Esophagus (tissue), 2 donors: ENCODE results near the gene DCHS2. TPM values are rescaled to one million over a fixed set of nuclear protein-coding genes. Genes with fewer than 3 reads are reported as not detected.

ENCODE experiments used
- H3K27ac ChIP-seq, 2 donors: one replicate each; pipeline ENCODE4 v1.5.1; 2013; ENCODE audit warnings: low read depth in 2 of 2, mild to moderate bottlenecking in 2 of 2, inconsistent platforms in 1 of 2, low read length in 1 of 2, moderate library complexity in 1 of 2
- H3K27me3 ChIP-seq, 2 donors: one replicate each; pipeline ENCODE4 v1.6.1; 2013; ENCODE audit warnings: low read length in 2 of 2, control low read depth in 1 of 2, mild to moderate bottlenecking in 1 of 2; ENCODE audit not compliant: insufficient read depth in 2 of 2, control insufficient read depth in 1 of 2
- H3K36me3 ChIP-seq, 2 donors: one replicate each; pipeline ENCODE4 v1.6.1; 2013; ENCODE audit warnings: low read length in 1 of 2; ENCODE audit not compliant: control insufficient read depth in 2 of 2, insufficient read depth in 2 of 2
- H3K4me1 ChIP-seq, 2 donors: one replicate each; pipeline ENCODE4 v1.6.1; 2013; ENCODE audit warnings: low read length in 1 of 2; ENCODE audit not compliant: control insufficient read depth in 2 of 2, insufficient read depth in 2 of 2
- H3K4me3 ChIP-seq, 2 donors: one replicate each; pipeline ENCODE4 v1.5.1; 2013; ENCODE audit warnings: low read length in 2 of 2, mild to moderate bottlenecking in 2 of 2, low read depth in 1 of 2, moderate library complexity in 1 of 2
- H3K9me3 ChIP-seq, 2 donors: one replicate each; pipeline ENCODE4 v1.6.1; 2013; ENCODE audit warnings: mild to moderate bottlenecking in 2 of 2, low read depth in 1 of 2, low read length in 1 of 2, moderate library complexity in 1 of 2; ENCODE audit not compliant: control insufficient read depth in 2 of 2, insufficient read depth in 1 of 2
- WGBS, 2 donors: extraction: QIAGEN DNeasy Blood & Tissue Kit; methylation state at CpG; one replicate each; pipeline ENCODE4 v1.1.7; 2013; 5-methylcytosine and 5-hydroxymethylcytosine counted together
- polyA plus RNA-seq, 2 donors: library from polyadenylated mRNA; stranded (reverse); fragments of 200-250 nt; gene quantifications; one replicate each; pipeline ENCODE4 v1.2.3, GENCODE V29; 2013
- donor health status: healthy with polysubstance abuse.
- donor health status: Bipolar disorder and iron deficiency.

Gene DCHS2
- polyA plus RNA-seq, 2 donors, result 0.02 TPM

DNA sequence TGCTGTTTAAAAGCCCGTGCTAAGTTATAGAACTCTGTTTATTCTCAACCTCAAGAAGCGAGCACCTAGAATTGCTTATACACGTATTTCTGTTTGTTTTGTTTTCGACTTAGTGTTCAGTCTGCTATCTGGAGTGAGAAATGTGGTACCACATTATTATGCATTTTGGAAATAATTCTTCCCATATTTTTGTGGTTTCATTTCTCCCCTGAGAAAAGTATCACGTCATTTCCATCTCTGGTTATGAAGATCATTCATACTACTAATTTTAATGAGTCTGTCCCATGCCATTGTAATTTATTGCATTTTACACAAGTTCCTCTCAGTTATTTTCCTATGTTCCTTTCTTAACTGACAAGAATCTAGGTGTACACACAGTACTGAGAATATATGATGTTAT, 186.0 kb downstream of the DCHS2 start:
- WGBS, 2 donors, result 75 to 76% methylated on average over 5 of the region's 5 CpGs
- no peak overlapping the region for H3K4me3 ChIP-seq

DNA sequence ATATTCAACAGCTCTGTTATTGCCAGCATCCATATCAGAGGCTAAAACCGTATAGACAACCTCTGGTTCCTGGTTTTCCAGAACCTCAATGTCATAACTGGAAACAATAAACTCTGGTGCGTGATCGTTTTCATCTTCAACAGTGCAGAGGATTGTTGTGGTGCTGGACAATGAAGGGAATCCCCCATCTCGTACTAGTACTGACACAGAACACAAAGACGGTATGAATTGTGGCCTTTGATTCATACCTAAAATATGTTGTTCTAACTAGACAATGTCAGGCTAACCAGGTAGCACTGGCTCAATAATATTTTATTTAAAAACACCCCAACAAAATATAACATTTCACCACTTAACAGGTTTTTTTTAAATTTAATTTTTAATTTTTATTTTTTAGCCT, 186.9 kb downstream of the DCHS2 start:
- no peak overlapping the region for H3K27ac ChIP-seq
- no peaks in the 10 kb centered on the region for H3K36me3 ChIP-seq
- no peaks in the 10 kb centered on the region for H3K27me3 ChIP-seq
- no peaks in the 10 kb centered on the region for H3K4me1 ChIP-seq
- WGBS, 2 donors, result 74 to 82% methylated on average over 5 of the region's 5 CpGs
- no peaks in the 10 kb centered on the region for H3K9me3 ChIP-seq
- H3K4me3 ChIP-seq, result no peak overlapping the region

More for the DNA sequence above, 186.0 kb downstream of the DCHS2 start:
- Histone ChIP-seq H3K27me3 (no peaks in the 10 kb centered on the region), H3K4me1 (no peaks in the 10 kb centered on the region), H3K27ac (no peak overlapping the region), H3K36me3 (no peaks in the 10 kb centered on the region), H3K9me3 (no peaks in the 10 kb centered on the region)

DNA sequence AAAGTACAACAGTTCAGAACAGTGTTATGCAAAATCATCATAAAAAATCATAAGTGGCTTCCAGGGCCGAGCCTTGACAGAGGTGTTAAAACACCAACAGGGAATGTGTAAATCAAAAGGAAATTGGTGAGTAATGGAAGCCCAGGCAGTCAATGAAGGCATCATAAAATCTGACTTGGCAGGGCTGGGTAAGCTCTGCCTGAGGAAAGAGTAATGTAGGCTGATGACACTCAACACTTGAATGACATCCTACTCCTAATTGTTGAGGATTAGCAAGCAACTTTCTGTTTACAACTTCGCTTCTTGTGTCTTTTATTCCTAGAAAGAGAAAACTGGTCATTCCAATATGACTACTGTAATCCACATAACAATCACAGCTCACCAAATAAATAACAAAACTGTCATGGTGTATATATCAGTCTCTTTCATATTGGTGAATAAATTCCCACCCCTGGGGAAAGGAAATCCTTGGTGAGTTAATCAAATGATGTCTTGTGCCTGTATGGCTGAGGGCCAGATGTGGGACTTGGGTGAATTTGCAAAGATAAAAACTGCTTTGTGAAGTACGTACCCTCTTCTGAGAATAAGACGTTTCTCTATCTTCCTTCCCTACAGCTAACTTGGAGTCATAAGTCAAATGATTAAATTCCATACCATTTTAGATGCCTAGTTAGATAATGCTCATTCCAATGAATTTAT, 196.8 kb downstream of the DCHS2 start:
- no peaks in the 10 kb centered on the region for H3K36me3 ChIP-seq
- H3K27me3 ChIP-seq, result no peaks in the 10 kb centered on the region
- no peaks in the 10 kb centered on the region for H3K4me1 ChIP-seq
- H3K9me3 ChIP-seq, result no peaks in the 10 kb centered on the region
- H3K4me3 ChIP-seq, result no peak overlapping the region
- H3K27ac ChIP-seq, result no peak overlapping the region
- 71 to 77% methylated on average over 4 of the region's 4 CpGs for WGBS, 2 donors

DNA sequence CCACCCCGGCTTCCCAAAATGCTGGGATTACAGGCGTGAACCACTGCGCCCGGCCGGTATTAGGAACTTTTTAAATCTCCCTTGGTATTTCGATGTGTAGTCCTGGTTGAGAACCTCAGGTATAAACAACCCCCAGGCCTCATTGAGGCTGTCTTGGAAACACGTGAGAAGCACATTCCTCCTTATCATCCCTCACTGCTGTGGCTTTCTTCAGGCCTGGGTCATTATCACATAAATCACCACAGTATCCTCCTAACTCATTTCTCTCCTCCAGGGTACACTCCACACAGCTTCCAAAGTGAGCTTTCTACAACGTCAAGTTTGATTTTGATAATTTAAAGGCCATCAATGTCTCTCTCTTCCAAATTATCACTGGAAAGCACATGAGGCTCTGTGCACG, 198.2 kb downstream of the DCHS2 start:
- WGBS, 2 donors, result 87 to 89% methylated on average over 9 of the region's 9 CpGs
- no peaks in the 10 kb centered on the region for H3K36me3 ChIP-seq
- H3K4me1 ChIP-seq, result no peaks in the 10 kb centered on the region
- no peak overlapping the region for H3K27ac ChIP-seq
- H3K9me3 ChIP-seq, result no peaks in the 10 kb centered on the region
- no peaks in the 10 kb centered on the region for H3K27me3 ChIP-seq
- H3K4me3 ChIP-seq, result no peak overlapping the region

DNA sequence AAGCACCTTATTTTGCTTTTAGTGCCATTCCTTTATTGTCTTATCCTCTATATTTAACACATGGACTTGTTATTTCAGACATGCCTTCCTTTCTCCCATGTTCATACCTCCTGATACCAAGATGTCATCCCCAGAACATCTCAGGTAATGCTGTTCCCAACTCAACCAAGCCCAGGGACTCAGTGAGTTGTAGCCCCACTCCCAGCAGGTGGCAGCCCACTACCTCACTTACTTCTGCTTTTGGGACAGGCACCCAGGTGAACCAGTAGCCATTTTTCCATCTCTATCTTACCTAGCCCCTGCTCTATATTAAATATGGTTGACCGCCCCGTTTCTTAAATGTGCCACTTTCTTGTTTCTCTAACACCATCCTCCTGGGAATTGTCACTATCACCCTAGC, 199.0 kb downstream of the DCHS2 start:
- Histone ChIP-seq H3K4me3 (no peak overlapping the region), H3K27ac (no peak overlapping the region), H3K4me1 (no peaks in the 10 kb centered on the region), H3K36me3 (no peaks in the 10 kb centered on the region), H3K27me3 (no peaks in the 10 kb centered on the region), H3K9me3 (no peaks in the 10 kb centered on the region)
- 91 to 95% methylated on average over 2 of the region's 2 CpGs for WGBS, 2 donors

DNA sequence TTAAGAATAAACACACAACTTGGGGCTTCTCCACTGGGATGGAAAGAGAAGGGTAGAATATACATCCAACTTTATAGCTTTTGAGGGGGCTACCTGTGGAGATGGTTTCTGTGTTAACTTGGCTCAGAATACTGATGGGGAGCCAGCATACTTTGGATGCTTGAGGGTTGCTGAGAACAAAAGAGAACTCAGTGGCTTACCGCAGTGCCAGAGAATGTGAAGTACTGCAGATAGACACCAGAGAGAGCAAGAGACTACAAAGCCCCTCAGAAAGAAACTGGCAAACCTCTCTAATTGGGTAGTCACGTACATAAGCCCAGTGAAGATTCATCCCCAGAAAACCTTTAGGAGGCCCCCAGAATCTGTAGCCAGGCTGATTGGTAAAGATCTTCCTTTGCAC, 214.4 kb downstream of the DCHS2 start:
- 64 to 76% methylated on average over 2 of the region's 2 CpGs for WGBS, 2 donors
- Histone ChIP-seq H3K27me3 (no peaks in the 10 kb centered on the region), H3K9me3 (no peaks in the 10 kb centered on the region), H3K4me1 (no peaks in the 10 kb centered on the region), H3K4me3 (no peak overlapping the region), H3K36me3 (no peaks in the 10 kb centered on the region), H3K27ac (no peak overlapping the region)

DNA sequence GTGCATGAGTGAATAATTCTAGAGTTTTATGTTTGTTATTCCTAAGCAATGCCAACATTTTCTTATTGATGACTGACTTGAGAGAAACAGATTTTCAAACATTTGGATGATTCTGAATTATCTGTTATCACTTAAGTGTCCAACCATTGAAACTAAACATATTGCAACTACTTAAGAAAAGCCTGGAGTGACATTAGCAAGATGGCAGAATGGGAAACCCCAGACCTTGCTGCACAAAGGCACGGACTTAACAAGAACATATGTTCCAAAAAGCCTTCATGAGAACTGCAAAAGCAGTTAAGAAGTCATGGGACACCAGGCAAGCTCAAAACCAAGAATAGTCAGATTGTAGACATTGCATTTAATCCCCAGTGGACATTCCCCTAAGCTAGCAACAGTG, 215.1 kb downstream of the DCHS2 start:
- Histone ChIP-seq H3K4me3 (no peak overlapping the region), H3K36me3 (no peaks in the 10 kb centered on the region)
- 67 to 68% methylated on average over 1 of the region's 1 CpG for WGBS, 2 donors

DNA sequence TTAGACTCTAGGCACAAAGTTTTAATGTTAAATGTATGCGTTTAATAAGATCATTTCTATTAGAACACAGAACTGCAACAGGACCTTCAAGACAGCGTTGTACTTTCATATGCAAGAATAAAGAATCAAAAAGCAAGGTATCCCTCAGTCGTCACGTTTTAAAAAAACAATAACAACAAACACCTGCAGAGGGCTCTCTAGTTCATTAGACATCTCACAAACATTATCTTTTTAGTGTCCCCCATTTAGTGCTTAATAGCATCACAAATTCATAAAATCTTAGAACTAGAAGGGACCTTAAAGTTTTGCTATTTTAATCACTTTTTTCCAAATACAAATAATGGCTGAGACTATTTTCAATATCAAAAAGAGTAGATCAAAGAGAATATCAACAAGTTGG, 236.6 kb downstream of the DCHS2 start:
- Histone ChIP-seq H3K36me3 (no peaks in the 10 kb centered on the region), H3K4me1 (no peaks in the 10 kb centered on the region), H3K27me3 (no peaks in the 10 kb centered on the region), H3K4me3 (no peak overlapping the region), H3K27ac (no peak overlapping the region), H3K9me3 (no peaks in the 10 kb centered on the region)
- WGBS, 2 donors, result 47 to 51% methylated on average over 4 of the region's 4 CpGs

More for the DNA sequence above, 215.1 kb downstream of the DCHS2 start:
- Histone ChIP-seq H3K27ac (no peak overlapping the region), H3K9me3 (no peaks in the 10 kb centered on the region), H3K27me3 (no peaks in the 10 kb centered on the region), H3K4me1 (no peaks in the 10 kb centered on the region)

DNA sequence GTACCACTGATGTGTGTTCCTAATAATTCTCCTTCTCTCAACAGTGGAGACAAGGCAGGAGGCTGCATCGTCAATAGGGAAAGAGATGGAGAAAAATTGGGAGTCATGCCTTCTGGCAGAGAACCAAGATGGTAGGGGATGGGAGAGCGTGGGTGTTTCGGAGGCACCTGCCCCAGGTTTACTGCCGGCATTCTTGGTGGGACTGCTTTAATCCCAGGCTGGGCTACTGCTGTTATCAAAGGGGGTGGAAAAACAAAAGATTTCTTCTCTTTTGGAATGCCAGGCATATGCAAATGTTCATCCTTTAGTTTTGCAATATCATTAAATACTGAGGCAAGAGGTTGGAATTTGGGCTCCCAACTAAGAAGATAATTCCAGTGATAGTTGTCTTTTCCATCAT, 257.0 kb downstream of the DCHS2 start:
- no peak overlapping the region for H3K27ac ChIP-seq
- WGBS, 2 donors, result 78 to 85% methylated on average over 4 of the region's 4 CpGs
- H3K4me1 ChIP-seq, result no peaks in the 10 kb centered on the region
- H3K9me3 ChIP-seq, result no peaks in the 10 kb centered on the region
- no peaks in the 10 kb centered on the region for H3K36me3 ChIP-seq
- H3K4me3 ChIP-seq, result no peak overlapping the region
- H3K27me3 ChIP-seq, result peaks cover 0 to 2% of the 10 kb centered on the region in 2 donors

DNA sequence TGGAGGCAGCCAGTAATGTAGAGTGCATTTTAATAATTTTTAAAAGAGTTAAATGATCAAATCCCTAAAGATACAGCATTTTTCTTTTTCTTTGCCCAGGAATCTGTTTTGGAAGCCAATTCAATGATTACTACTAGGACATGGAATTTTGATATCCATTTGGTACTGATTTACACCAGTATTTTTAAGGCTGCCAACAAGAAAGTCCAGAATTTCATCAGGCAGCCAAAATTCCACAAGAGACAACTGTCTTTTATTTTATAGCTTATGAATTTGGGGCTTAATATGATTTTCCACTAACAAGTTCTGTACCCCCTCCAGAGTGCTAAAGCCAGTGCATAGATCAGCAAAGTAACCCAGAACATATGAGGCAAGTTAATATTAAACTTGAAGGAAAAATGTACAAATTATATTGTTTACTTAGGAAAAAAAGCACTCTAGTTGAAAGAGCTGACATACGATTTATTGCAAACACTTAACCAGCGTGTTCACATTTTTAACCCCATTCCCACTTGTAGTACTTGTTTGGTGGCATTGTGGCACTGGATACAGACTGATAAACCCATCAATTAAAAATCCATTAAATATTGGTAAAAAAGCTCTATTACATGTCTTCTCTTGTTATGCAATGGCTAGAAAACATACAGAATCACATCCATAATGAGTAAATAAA, 259.7 kb downstream of the DCHS2 start:
- H3K27ac ChIP-seq, result no peak overlapping the region
- no peaks in the 10 kb centered on the region for H3K4me1 ChIP-seq
- H3K4me3 ChIP-seq, result no peak overlapping the region
- peaks cover 0 to 2% of the 10 kb centered on the region in 2 donors for H3K27me3 ChIP-seq
- 39 to 40% methylated on average over 2 of the region's 2 CpGs for WGBS, 2 donors
- no peaks in the 10 kb centered on the region for H3K9me3 ChIP-seq
- H3K36me3 ChIP-seq, result no peaks in the 10 kb centered on the region
